Testis (tissue), 2 donors: ENCODE data around the gene PURA.

Experiments
- POLR2A ChIP-seq: fragments of 450-650 bp; IDR thresholded peaks from one replicate; pipeline ENCODE4 v1.6.1; 2017; ENCODE audit warnings: antibody characterized with exemption, mild to moderate bottlenecking, moderate library complexity
- TF ChIP-seq, protein P1 (sequence below), 3 experiments: fragments of 450-650 bp in 2 of 3; fragments of 200-600 bp in 1 of 3; sonication (generic) in 1 of 3; IDR thresholded peaks; one replicate each; pipeline ENCODE4 v1.5.1; 2016 to 2019; ENCODE audit warnings: antibody characterized with exemption in 3 of 3, mild to moderate bottlenecking in 2 of 3, moderate library complexity in 1 of 3

- TF ChIP-seq, protein P1, sequence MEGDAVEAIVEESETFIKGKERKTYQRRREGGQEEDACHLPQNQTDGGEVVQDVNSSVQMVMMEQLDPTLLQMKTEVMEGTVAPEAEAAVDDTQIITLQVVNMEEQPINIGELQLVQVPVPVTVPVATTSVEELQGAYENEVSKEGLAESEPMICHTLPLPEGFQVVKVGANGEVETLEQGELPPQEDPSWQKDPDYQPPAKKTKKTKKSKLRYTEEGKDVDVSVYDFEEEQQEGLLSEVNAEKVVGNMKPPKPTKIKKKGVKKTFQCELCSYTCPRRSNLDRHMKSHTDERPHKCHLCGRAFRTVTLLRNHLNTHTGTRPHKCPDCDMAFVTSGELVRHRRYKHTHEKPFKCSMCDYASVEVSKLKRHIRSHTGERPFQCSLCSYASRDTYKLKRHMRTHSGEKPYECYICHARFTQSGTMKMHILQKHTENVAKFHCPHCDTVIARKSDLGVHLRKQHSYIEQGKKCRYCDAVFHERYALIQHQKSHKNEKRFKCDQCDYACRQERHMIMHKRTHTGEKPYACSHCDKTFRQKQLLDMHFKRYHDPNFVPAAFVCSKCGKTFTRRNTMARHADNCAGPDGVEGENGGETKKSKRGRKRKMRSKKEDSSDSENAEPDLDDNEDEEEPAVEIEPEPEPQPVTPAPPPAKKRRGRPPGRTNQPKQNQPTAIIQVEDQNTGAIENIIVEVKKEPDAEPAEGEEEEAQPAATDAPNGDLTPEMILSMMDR (IDR thresholded peaks at IDR 0.05) = no peak
- no peak for TF ChIP-seq POLR2A
These were observed 23.7 kb upstream of the PURA start for GRCh38 chr5:140090251-140090650.
